Keratinocyte (primary cell): Measurements from ENCODE around the gene MFSD6. TPM values are rescaled to one million over a fixed set of nuclear protein-coding genes. Genes with fewer than 3 reads are reported as not detected.

Source experiments
- DNase-seq: peaks from one replicate; pipeline ENCODE4 v3.0.0-alpha.2; 2011; ENCODE audit warnings: low read depth, missing footprints, low spot score
- FAIRE-seq: peaks from 2 replicates; lab custom pipeline; 2011; peaks lifted over from hg19 to GRCh38; lab: Jason Lieb, UNC
- H2AFZ ChIP-seq: 2 replicates; pipeline ENCODE4 v1.6.0; 2012; ENCODE audit warnings: low read length, control low read depth, inconsistent platforms; ENCODE audit not compliant: control insufficient read depth
- H3K27ac ChIP-seq: 2 replicates; pipeline ENCODE4 v1.5.1; 2011; ENCODE audit warnings: low read length; ENCODE audit not compliant: control insufficient read depth, insufficient read depth
- H3K27me3 ChIP-seq: 3 replicates; pipeline ENCODE4 v1.6.0; 2011; ENCODE audit warnings: low read length; ENCODE audit not compliant: control insufficient read depth, insufficient read depth; ENCODE audit errors: extremely low read depth
- H3K36me3 ChIP-seq, 2 experiments: 2 replicates in 1 of 2; 3 replicates in 1 of 2; pipeline ENCODE4 v1.5.1; 2011; ENCODE audit warnings: low read length in 2 of 2, mild to moderate bottlenecking in 1 of 2; ENCODE audit not compliant: control insufficient read depth in 2 of 2, insufficient read depth in 2 of 2; ENCODE audit errors: extremely low read depth in 1 of 2
- H3K4me1 ChIP-seq: 3 replicates; pipeline ENCODE4 v1.5.1; 2011; ENCODE audit warnings: low read length; ENCODE audit not compliant: control insufficient read depth, insufficient read depth; ENCODE audit errors: extremely low read depth
- H3K4me2 ChIP-seq: 3 replicates; pipeline ENCODE4 v1.6.0; 2011; ENCODE audit warnings: low read depth, low read length; ENCODE audit not compliant: control insufficient read depth, insufficient read depth; ENCODE audit errors: extremely low read depth
- H3K4me3 ChIP-seq, 3 experiments: fragments of 200-600 bp in 1 of 3; sonication (generic) in 1 of 3; 2 replicates in 2 of 3; 3 replicates in 1 of 3; pipeline ENCODE4 v1.5.1; 2011 to 2016; ENCODE audit warnings: low read length in 3 of 3, mild to moderate bottlenecking in 3 of 3, control low read depth in 2 of 3, inconsistent platforms in 1 of 3, low read depth in 1 of 3, mixed read lengths in 1 of 3, mixed run types in 1 of 3, moderate library complexity in 1 of 3; ENCODE audit not compliant: control insufficient read depth in 2 of 3, insufficient read depth in 2 of 3; ENCODE audit errors: extremely low read depth in 1 of 3
- H3K79me2 ChIP-seq: 2 replicates; pipeline ENCODE4 v1.6.0; 2012; ENCODE audit warnings: low read length; ENCODE audit not compliant: control insufficient read depth, insufficient read depth
- H3K9ac ChIP-seq: 3 replicates; pipeline ENCODE4 v1.6.0; 2011; ENCODE audit warnings: low read length; ENCODE audit not compliant: control insufficient read depth, insufficient read depth; ENCODE audit errors: extremely low read depth
- H3K9me1 ChIP-seq: 3 replicates; pipeline ENCODE4 v1.6.0; 2011; ENCODE audit warnings: low read length; ENCODE audit not compliant: control insufficient read depth, insufficient read depth; ENCODE audit errors: extremely low read depth
- H3K9me3 ChIP-seq: 2 replicates; pipeline ENCODE4 v1.5.1; 2012; ENCODE audit warnings: low read depth, low read length; ENCODE audit not compliant: control insufficient read depth
- H4K20me1 ChIP-seq: 3 replicates; pipeline ENCODE4 v1.6.0; 2011; ENCODE audit warnings: low read length; ENCODE audit not compliant: control insufficient read depth, insufficient read depth; ENCODE audit errors: extremely low read depth
- CTCF ChIP-seq, 3 experiments: IDR thresholded peaks in 1 of 3; conservative IDR thresholded peaks in 1 of 3; optimal IDR thresholded peaks in 1 of 3; 2 replicates in 2 of 3; 3 replicates in 1 of 3; pipeline versions ENCODE3 to v1.5.1; 2011; ENCODE audit warnings: low read length in 3 of 3, mild to moderate bottlenecking in 3 of 3, moderate library complexity in 2 of 3, control low read depth in 1 of 3, inconsistent platforms in 1 of 3; ENCODE audit not compliant: insufficient read depth in 2 of 3; ENCODE audit errors: extremely low read depth in 1 of 3
- EZH2 ChIP-seq: IDR thresholded peaks from one replicate; pipeline ENCODE4 v1.6.1; 2012; ENCODE audit warnings: inconsistent platforms, mild to moderate bottlenecking, low read length, moderate library complexity
- dilution Hi-C: fragments of 300-500 bp; cut with MboI; formaldehyde crosslinking; loops from one replicate; pipeline ENCODE4 v1.7.0; 2020; ENCODE audit warnings: low sequenced_read_pairs; ENCODE audit not compliant: extremely low pct_ligation_motif_present
- polyA plus RNA-seq, 5 experiments: library from polyadenylated mRNA; depleted of rRNA in 3 of 5; stranded (reverse) in 3 of 5; stranded (forward) in 1 of 5; unstranded in 1 of 5; fragments of >200 nt; gene quantifications; 1 replicate in 1 of 5; 2 replicates in 3 of 5; 3 replicates in 1 of 5; pipeline versions ENCODE4 v1.2.1 to v1.2.3, GENCODE V29; 2011 to 2012; ENCODE audit warnings: missing spikeins in 2 of 5, low read depth in 1 of 5, low replicate concordance in 1 of 5

Gene MFSD6
- polyA plus RNA-seq, 1 donor (not counting 4 experiments of a cell fraction or from before 2014, with no cell fraction given), result 11.0 TPM

- Histone ChIP-seq H3K4me1 (no peaks in the 10 kb centered on the region), H3K9me3 (no peaks in the 10 kb centered on the region), H2AFZ (no peak overlapping the region), H3K27me3 (no peaks in the 10 kb centered on the region), H3K27ac (no peak overlapping the region), H3K9me1 (no peaks in the 10 kb centered on the region), H3K4me2 (no peak overlapping the region), H3K4me3 (no peak overlapping the region), H3K36me3 (peaks cover 0 to 1% of the 10 kb centered on the region in 2 experiments), H3K9ac (no peak overlapping the region), H3K79me2 (no peaks in the 10 kb centered on the region), H4K20me1 (no peaks in the 10 kb centered on the region)
- dilution Hi-C loops, result no loop called here
- FAIRE-seq (no peak), DNase-seq (no peak)
- TF ChIP-seq CTCF (optimal IDR thresholded peaks at IDR 0.05 in 1 of 3, IDR thresholded peaks at IDR 0.05 in 1 of 3, conservative IDR thresholded peaks at IDR 0.05 in 1 of 3; ENCODE audit: extremely low read depth in 1 of 3, insufficient read depth in 2 of 3, low read length in 3 of 3), result no peak
- TF ChIP-seq EZH2, result no peak
Measured at GRCh38 chr2:190499273-190499672, 91.1 kb downstream of the MFSD6 start.

- Histone ChIP-seq H3K9me1 (no peaks in the 10 kb centered on the region), H2AFZ (no peak overlapping the region), H4K20me1 (no peaks in the 10 kb centered on the region), H3K4me2 (no peak overlapping the region), H3K9me3 (no peaks in the 10 kb centered on the region), H3K36me3 (peaks cover 0 to 1% of the 10 kb centered on the region in 2 experiments), H3K4me1 (no peaks in the 10 kb centered on the region), H3K27me3 (no peaks in the 10 kb centered on the region), H3K4me3 (no peak overlapping the region), H3K27ac (no peak overlapping the region), H3K9ac (no peak overlapping the region), H3K79me2 (no peaks in the 10 kb centered on the region)
- dilution Hi-C loops, result no loop called here
- no peak for DNase-seq
- FAIRE-seq, result no peak
- no peak for TF ChIP-seq CTCF (optimal IDR thresholded peaks at IDR 0.05 in 1 of 3, IDR thresholded peaks at IDR 0.05 in 1 of 3, conservative IDR thresholded peaks at IDR 0.05 in 1 of 3; ENCODE audit: extremely low read depth in 1 of 3, insufficient read depth in 2 of 3, low read length in 3 of 3)
- TF ChIP-seq EZH2, result no peak
Measured at GRCh38 chr2:190500054-190500502, 91.9 kb downstream of the MFSD6 start.
